ENCODE results near the gene TTYH2.

TTYH2 gene

GRCh38 chr17:74213861-74214391, 555 bp downstream of the TTYH2 start:
- no peak overlapping the region for H3K9ac ChIP-seq (ENCODE audit: low read length)

GRCh38 chr17:74214484-74215341, 1.3 kb downstream of the TTYH2 start:
- no peak overlapping the region for H3K9ac ChIP-seq (ENCODE audit: low read length)
- no peaks in the 10 kb centered on the region for H3K9me2 ChIP-seq (replicated peaks; ENCODE audit: insufficient read depth, low read length)
- no peak overlapping the region for H3K27ac ChIP-seq (ENCODE audit: low read depth, low read length)
- H3K4me2 ChIP-seq (ENCODE audit: low read depth, low read length, poor library complexity, severe bottlenecking), result no peak overlapping the region
- H2AFZ ChIP-seq (ENCODE audit: low read depth, low read length, severe bottlenecking), result no peak overlapping the region
- H4K20me1 ChIP-seq (ENCODE audit: low read depth, low read length), result peaks cover 6% of the 10 kb centered on the region; the same call in 1 of the 2 replicates
- no peaks in the 10 kb centered on the region for H3K27me3 ChIP-seq (ENCODE audit: low read length)
- no peaks in the 10 kb centered on the region for H3K36me3 ChIP-seq (ENCODE audit: low read length)
- no peak overlapping the region for H3K4me3 ChIP-seq (ENCODE audit: insufficient read depth, low read length, poor library complexity, severe bottlenecking)
- TF ChIP-seq EZH2phosphoT487 (conservative IDR thresholded peaks at IDR 0.05; ENCODE audit: low read length), result no peak
- no peak for TF ChIP-seq CTCF (IDR thresholded peaks at IDR 0.05; ENCODE audit: insufficient read depth, low read length, poor library complexity, severe bottlenecking)
- H3K9me3 ChIP-seq (ENCODE audit: insufficient read depth, low read length), result no peaks in the 10 kb centered on the region
- H3K79me2 ChIP-seq (ENCODE audit: insufficient read depth, low read length), result no peaks in the 10 kb centered on the region
- H3F3A ChIP-seq (ENCODE audit: insufficient read depth), result peaks cover 17% of the 10 kb centered on the region

More at GRCh38 chr17:74213861-74214391, 555 bp downstream of the TTYH2 start:
- peaks cover 9% of the 10 kb centered on the region; the same call in 1 of the 2 replicates for H4K20me1 ChIP-seq (ENCODE audit: low read depth, low read length)
- no peaks in the 10 kb centered on the region for H3K9me3 ChIP-seq (ENCODE audit: insufficient read depth, low read length)
- peaks cover 3% of the 10 kb centered on the region; the same call in 1 of the 2 replicates for H3K36me3 ChIP-seq (ENCODE audit: low read length)
- H3K4me2 ChIP-seq (ENCODE audit: low read depth, low read length, poor library complexity, severe bottlenecking), result peak overlapping the region; percentile 45
- H3K27me3 ChIP-seq (ENCODE audit: low read length), result no peaks in the 10 kb centered on the region
- peaks cover 24% of the 10 kb centered on the region for H3F3A ChIP-seq (ENCODE audit: insufficient read depth)
- TF ChIP-seq EZH2phosphoT487 (conservative IDR thresholded peaks at IDR 0.05; ENCODE audit: low read length), result no peak
- TF ChIP-seq CTCF (IDR thresholded peaks at IDR 0.05; ENCODE audit: insufficient read depth, low read length, poor library complexity, severe bottlenecking), result no peak
- H3K27ac ChIP-seq (ENCODE audit: low read depth, low read length), result no peak overlapping the region
- H3K79me2 ChIP-seq (ENCODE audit: insufficient read depth, low read length), result no peaks in the 10 kb centered on the region
- no peak overlapping the region for H2AFZ ChIP-seq (ENCODE audit: low read depth, low read length, severe bottlenecking)
- H3K4me3 ChIP-seq (ENCODE audit: insufficient read depth, low read length, poor library complexity, severe bottlenecking), result peak overlapping the region; percentile 15
- H3K9me2 ChIP-seq (replicated peaks; ENCODE audit: insufficient read depth, low read length), result no peaks in the 10 kb centered on the region

- no peak overlapping the region for H3K27ac ChIP-seq (ENCODE audit: low read depth, low read length)
- no peak overlapping the region for H3K4me3 ChIP-seq (ENCODE audit: insufficient read depth, low read length, poor library complexity, severe bottlenecking)
- H4K20me1 ChIP-seq (ENCODE audit: low read depth, low read length), result peaks cover 6% of the 10 kb centered on the region; the same call in 1 of the 2 replicates
- no peaks in the 10 kb centered on the region for H3K9me3 ChIP-seq (ENCODE audit: insufficient read depth, low read length)
- TF ChIP-seq EZH2phosphoT487 (conservative IDR thresholded peaks at IDR 0.05; ENCODE audit: low read length), result no peak
- no peak for TF ChIP-seq CTCF (IDR thresholded peaks at IDR 0.05; ENCODE audit: insufficient read depth, low read length, poor library complexity, severe bottlenecking)
- H3K4me2 ChIP-seq (ENCODE audit: low read depth, low read length, poor library complexity, severe bottlenecking), result no peak overlapping the region
- no peaks in the 10 kb centered on the region for H3K36me3 ChIP-seq (ENCODE audit: low read length)
- H3K9ac ChIP-seq (ENCODE audit: low read length), result no peak overlapping the region
- no peaks in the 10 kb centered on the region for H3K9me2 ChIP-seq (replicated peaks; ENCODE audit: insufficient read depth, low read length)
- H3K79me2 ChIP-seq (ENCODE audit: insufficient read depth, low read length), result no peaks in the 10 kb centered on the region
- no peaks in the 10 kb centered on the region for H3K27me3 ChIP-seq (ENCODE audit: low read length)
- H2AFZ ChIP-seq (ENCODE audit: low read depth, low read length, severe bottlenecking), result no peak overlapping the region
- H3F3A ChIP-seq (ENCODE audit: insufficient read depth), result peaks cover 12% of the 10 kb centered on the region
These were observed 2.0 kb downstream of the TTYH2 start for GRCh38 chr17:74215342-74215727.
